HG03280 (cell line): Measurements from ENCODE around the gene NEB.
"Not testable (repeated sequence)": the region's sequence is repeated elsewhere in the genome, so short reads cannot be mapped to it uniquely, and the experiment has no call there.

Experiments used
- ATAC-seq: cut with Tn5 transposase; IDR thresholded peaks from one replicate; pipeline ENCODE4 v1.9.1; 2021; ENCODE audit warnings: mild to moderate bottlenecking, moderate library complexity; ENCODE audit not compliant: unreplicated experiment

The NEB gene

DNA sequence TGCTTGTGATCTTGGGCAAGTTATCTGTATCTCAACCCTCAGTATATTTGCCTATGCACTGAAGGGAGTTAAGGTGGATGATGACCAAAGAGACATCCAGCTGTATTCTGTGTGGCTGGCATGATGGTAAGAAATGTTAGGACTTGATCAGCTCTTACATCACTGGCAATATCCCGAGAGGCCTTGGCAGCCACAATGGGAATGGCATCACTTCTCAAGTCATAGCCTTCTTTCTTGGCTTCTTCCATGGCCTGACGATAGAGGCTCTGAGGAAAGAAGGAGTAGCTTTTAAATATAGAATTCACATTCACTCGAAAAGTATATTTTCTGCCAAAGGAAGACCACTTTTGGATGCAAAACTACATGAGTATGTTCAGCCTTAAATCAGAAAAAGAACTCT is 113.5 kb downstream of the NEB start:
- ATAC-seq, result no peak

DNA sequence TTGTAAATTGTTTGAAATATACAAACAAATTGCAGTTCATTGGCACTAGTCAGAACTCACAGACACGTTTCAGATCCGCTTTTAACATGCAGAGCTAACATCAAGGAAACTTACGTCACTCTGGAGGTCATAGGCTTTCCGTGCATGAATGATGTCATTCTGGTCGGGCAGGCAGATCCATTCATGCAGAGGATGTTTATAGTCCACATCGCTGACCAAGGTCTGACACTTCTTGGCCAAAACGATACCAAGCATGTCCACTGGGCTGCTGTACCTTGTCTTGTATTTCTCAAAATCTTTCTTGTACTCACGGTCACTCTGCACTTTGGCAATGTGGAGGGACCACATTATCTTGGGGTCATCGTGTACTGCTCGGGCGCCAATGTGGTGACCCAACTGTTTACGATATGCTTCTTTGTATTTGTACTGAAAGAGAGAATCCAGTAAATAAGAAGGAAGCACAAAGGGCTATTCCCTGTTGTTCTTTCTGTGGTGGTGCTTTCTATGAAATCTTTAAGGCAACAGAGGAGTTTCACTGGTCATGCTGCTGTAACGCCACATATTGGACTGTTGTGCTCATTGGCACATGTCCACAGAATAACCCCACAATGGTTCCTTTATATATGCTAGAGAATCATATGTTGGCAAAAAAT is 114.8 kb downstream of the NEB start:
- no peak for ATAC-seq

DNA sequence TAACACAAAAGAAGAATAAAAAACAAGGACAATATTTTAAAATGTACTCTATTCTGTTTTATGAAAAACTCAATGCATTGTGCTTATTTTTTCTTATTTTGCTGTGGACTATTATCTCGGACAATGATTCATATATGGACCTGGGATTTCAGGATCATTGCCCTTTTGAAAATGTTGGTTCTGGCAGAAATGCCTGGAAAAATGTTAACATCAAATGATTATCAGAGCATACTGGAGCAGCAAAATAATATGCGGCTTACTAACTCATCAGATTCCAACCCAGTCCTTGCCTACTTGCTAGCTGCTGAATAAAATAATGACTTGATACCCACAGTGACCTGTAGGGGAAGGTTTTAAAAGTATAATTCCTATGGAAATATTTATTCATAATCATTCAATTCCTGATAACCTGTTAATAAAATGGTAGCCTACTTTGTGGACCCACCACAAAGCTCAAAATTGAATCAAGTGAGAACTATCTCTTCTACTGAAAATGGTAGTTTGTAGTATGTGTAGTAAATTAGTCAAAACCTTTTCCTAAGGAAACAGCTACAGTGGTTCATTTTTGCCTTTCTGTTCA is 117.4 kb downstream of the NEB start:
- no peak for ATAC-seq

- ATAC-seq, result no peak
Observed at GRCh38 chr2:151614606-151615306, 119.5 kb downstream of the NEB start.

GRCh38 chr2:151614159-151614558 is 120.1 kb downstream of the NEB start:
- ATAC-seq, result no peak

GRCh38 chr2:151611351-151611750 is 122.9 kb downstream of the NEB start:
- no peak for ATAC-seq

DNA sequence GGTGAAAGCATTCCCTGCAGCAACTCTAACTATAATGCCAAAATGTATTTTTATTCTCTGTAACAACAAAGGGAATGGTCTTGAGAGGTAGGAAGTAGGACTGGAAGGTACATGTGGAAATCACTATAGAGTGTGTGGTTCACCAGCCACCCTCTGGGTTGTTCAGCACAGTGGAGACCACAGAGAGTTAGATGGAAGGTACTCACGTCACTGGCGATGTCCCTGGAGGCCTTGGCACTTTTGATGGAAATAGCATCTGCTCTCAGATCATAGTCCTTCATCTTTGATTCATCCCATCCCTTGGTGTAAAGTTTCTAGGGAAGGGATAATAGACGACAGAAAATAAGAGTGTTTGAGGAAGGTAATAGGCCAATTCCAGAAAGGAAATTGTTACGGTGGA is 124.0 kb downstream of the NEB start:
- no peak for ATAC-seq

GRCh38 chr2:151609705-151610104 is 124.6 kb downstream of the NEB start:
- ATAC-seq, result no peak

GRCh38 chr2:151607459-151608424 is 126.5 kb downstream of the NEB start:
- ATAC-seq, result not testable (repeated sequence)

DNA sequence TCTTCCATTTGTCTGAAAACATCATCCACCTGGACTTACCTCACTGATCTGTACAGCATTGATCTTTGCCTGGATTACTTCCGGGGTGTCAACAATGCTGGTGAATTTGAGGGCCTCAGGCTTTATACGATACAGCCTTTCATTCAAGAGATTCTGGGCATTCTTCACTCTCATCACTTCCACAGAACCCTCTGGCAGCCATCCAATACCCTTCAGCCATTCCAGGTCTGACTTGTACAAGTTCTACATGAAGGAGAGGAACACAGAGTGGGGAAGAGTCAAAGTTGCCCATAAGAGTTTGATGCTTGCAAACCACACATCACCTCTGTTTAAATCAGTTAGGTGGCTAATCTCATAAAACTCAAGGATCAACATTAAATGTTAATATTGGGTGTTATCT is 130.7 kb downstream of the NEB start:
- ATAC-seq, result not testable (repeated sequence)

DNA sequence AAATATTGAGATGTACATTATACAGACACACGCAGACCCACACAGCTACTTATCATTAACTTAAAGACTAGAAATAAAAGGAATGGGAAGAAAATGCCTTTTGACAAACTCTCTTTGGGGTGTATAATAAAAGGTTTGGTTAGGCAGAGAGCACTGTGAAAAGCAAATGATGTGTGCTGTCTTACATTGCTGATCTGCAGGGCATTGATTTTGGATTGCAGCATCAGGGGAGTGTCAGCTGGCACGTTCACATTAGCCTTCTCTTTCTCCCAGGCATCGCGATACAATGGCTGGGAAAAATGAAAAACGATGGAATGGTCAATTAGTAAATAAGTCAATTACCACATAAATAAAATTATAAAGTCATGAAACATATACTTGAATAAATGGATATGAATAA is 131.9 kb downstream of the NEB start:
- ATAC-seq, result not testable (repeated sequence)

DNA sequence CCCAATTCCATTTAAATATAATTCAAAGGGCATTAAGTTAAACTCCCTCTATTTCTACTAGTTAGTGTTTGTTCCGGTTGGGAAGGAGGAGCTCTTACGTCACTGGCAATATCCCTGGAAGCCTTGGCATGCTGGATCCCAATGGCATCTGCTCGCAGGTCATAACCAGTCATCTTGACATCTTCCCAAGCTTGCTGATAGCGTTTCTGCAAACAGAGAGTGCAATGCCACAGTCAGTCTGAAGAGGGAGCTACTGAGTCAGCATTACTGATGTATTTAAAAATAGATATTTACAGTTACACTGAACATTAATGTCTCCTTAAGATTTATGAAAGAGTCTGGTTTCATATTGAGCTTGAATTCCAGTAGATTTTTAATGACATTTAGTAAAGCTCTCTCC is 132.5 kb downstream of the NEB start:
- ATAC-seq, result not testable (repeated sequence)

DNA sequence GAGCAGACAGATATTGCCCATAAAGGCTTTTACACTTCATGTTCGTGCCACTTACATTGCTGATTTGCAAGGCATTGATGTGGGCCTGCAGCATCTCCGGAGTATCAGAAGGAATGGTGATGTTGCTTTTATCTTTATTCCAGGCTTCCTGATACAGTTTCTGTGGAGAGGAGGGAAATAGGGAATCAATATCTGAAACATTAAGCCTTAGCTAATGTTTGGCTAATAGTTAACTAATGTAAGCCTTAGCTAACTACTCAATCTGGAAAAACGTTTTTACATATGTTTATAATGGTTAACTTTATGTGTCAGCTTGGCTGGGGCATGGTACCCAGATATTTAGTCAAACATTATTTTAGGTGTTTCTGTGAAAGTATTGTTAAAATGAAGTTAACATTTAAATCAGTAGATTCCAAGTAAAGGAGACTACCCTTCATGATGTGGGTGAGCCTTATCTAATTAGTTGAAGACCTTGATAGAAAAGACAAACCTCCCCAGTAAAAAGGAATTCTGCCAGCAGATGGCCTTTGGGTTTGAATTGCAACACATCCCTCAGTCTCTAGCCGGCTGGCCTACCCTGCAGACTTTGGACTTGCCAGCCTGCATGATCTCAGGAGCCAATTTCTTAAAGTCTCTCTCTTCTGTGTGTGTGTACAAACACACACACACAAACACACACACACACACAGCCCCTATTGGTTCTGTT is 137.2 kb downstream of the NEB start:
- not testable (repeated sequence) for ATAC-seq

DNA sequence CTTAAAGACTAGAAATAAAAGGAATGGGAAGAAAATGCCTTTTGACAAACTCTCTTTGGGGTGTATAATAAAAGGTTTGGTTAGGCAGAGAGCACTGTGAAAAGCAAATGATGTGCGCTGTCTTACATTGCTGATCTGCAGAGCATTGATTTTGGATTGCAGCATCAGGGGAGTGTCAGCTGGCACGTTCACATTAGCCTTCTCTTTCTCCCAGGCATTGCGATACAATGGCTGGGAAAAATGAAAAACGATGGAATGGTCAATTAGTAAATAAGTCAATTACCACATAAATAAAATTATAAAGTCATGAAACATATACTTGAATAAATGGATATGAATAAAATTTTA is 142.4 kb downstream of the NEB start:
- not testable (repeated sequence) for ATAC-seq

DNA sequence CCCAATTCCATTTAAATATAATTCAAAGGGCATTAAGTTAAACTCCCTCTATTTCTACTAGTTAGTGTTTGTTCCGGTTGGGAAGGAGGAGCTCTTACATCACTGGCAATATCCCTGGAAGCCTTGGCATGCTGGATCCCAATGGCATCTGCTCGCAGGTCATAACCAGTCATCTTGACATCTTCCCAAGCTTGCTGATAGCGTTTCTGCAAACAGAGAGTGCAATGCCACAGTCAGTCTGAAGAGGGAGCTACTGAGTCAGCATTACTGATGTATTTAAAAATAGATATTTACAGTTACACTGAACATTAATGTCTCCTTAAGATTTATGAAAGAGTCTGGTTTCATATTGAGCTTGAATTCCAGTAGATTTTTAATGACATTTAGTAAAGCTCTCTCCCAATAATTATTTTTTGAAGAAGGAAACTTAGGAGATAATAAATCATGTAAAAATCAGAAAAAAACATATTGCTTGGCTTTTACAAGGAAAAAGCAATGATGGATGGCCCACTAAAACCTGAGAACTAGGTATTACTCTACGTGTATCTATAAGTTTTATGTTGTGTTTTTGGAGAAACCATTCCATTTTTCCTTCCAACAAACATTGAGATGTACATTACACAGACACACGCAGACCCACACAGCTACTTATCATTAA is 142.9 kb downstream of the NEB start:
- not testable (repeated sequence) for ATAC-seq

DNA sequence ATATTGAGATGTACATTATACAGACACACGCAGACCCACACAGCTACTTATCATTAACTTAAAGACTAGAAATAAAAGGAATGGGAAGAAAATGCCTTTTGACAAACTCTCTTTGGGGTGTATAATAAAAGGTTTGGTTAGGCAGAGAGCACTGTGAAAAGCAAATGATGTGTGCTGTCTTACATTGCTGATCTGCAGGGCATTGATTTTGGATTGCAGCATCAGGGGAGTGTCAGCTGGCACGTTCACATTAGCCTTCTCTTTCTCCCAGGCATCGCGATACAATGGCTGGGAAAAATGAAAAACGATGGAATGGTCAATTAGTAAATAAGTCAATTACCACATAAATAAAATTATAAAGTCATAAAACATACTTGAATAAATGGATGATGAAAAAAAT is 153.0 kb downstream of the NEB start:
- ATAC-seq, result not testable (repeated sequence)

GRCh38 chr2:151580697-151581096 is 153.6 kb downstream of the NEB start:
- peak; percentile 57 for ATAC-seq

DNA sequence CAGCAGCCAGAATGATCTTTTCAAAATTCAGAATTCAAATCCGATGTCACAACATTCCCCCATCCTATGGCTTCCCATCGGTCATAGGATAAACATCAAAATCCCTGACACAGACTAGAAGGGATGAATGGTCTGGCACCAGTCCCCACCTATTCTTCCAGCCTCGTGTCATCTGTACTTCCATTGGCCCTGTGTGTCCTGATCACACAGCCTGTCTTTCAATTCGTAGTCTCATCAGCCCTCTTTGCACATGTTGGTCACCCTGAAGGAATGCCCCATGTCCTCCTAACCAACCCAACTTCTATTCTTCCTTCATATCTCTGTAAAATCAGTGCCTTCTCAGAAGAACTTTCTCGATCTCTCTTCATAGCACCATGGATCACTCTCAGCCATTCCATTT is 157.2 kb downstream of the NEB start:
- no peak for ATAC-seq

GRCh38 chr2:151576080-151576479 is 158.2 kb downstream of the NEB start:
- no peak for ATAC-seq

- no peak for ATAC-seq
Observed at GRCh38 chr2:151575338-151575737, 158.9 kb downstream of the NEB start.
